Activated naive CD8-positive, alpha-beta T cell treated with anti-CD3 and anti-CD28 coated beads, Interleukin-2, amount 50 U/mL, for 24 hours (primary cell): ENCODE results near the gene ANXA1.
"Not testable (repeated sequence)": the region's sequence is repeated elsewhere in the genome, so short reads cannot be mapped to it uniquely, and the experiment has no call there.

Source experiments
- ATAC-seq: fragments of 150-1000 bp; cut with Tn5 transposase; one replicate; pipeline ENCODE4 v1.10.0; 2021
- DNase-seq: peaks from one replicate; pipeline ENCODE4 v3.0.0; 2021
- H3K27ac Mint-ChIP-seq: one replicate; pipeline ENCODE4 v1.8.0; 2021; ENCODE audit warnings: mild to moderate bottlenecking, mixed read lengths
- H3K27me3 Mint-ChIP-seq: one replicate; pipeline ENCODE4 v1.8.0; 2021; ENCODE audit warnings: mixed read lengths
- H3K36me3 Mint-ChIP-seq: one replicate; pipeline ENCODE4 v1.8.0; 2021; ENCODE audit warnings: low read depth, mixed read lengths
- H3K4me1 Mint-ChIP-seq: one replicate; pipeline ENCODE4 v1.8.0; 2021; ENCODE audit warnings: mixed read lengths
- H3K4me3 Mint-ChIP-seq: one replicate; pipeline ENCODE4 v1.8.0; 2021; ENCODE audit warnings: mild to moderate bottlenecking, moderate library complexity, mixed read lengths
- H3K9me3 Mint-ChIP-seq: one replicate; pipeline ENCODE4 v1.8.0; 2021; ENCODE audit warnings: mixed read lengths

The ANXA1 gene

GRCh38 chr9:73151653-73152542, at the start of gene ANXA1:
ANXA1 (plus strand) TSS chr9:73151865; CDS start chr9:73158536, 6,671 bp downstream.
- DNase-seq: no peak
- peaks cover 90% of the 10 kb centered on the region for H3K4me1 Mint-ChIP-seq
- no peak for ATAC-seq
- H3K27me3 Mint-ChIP-seq: no peaks in the 10 kb centered on the region
- no peaks in the 10 kb centered on the region for H3K9me3 Mint-ChIP-seq
- peak within 1 kb of the TSS; percentile 83 for H3K4me3 Mint-ChIP-seq
- peaks cover 4% of the 10 kb centered on the region for H3K36me3 Mint-ChIP-seq
- H3K27ac Mint-ChIP-seq: peak within 1 kb of the TSS; percentile 91

GRCh38 chr9:73104342-73104741, 47.3 kb upstream of the ANXA1 start:
- Mint-ChIP-seq H3K27me3 (no peaks in the 10 kb centered on the region), H3K4me3 (no peak overlapping the region), H3K27ac (no peak overlapping the region), H3K4me1 (no peaks in the 10 kb centered on the region), H3K9me3 (no peaks in the 10 kb centered on the region), H3K36me3 (no peaks in the 10 kb centered on the region)
- no peak for DNase-seq
- ATAC-seq: no peak

- no peaks in the 10 kb centered on the region for H3K9me3 Mint-ChIP-seq
- H3K36me3 Mint-ChIP-seq: no peaks in the 10 kb centered on the region
- H3K4me3 Mint-ChIP-seq: no peak overlapping the region
- H3K27ac Mint-ChIP-seq: no peak overlapping the region
- no peaks in the 10 kb centered on the region for H3K27me3 Mint-ChIP-seq
- no peak for DNase-seq
- ATAC-seq: no peak
- H3K4me1 Mint-ChIP-seq: no peaks in the 10 kb centered on the region
These were observed 46.7 kb upstream of the ANXA1 start for GRCh38 chr9:73104921-73105320.

- H3K9me3 Mint-ChIP-seq, H3K36me3 Mint-ChIP-seq, H3K4me1 Mint-ChIP-seq, H3K4me3 Mint-ChIP-seq, H3K27ac Mint-ChIP-seq, H3K27me3 Mint-ChIP-seq: not testable (repeated sequence)
- DNase-seq (peak; percentile 55), ATAC-seq (peak; percentile 86)
These were observed 44.1 kb upstream of the ANXA1 start for GRCh38 chr9:73107489-73108069.

GRCh38 chr9:73114058-73114457, 37.6 kb upstream of the ANXA1 start:
- no peaks in the 10 kb centered on the region for H3K27me3 Mint-ChIP-seq
- no peaks in the 10 kb centered on the region for H3K36me3 Mint-ChIP-seq
- peaks cover 45% of the 10 kb centered on the region for H3K4me1 Mint-ChIP-seq
- H3K9me3 Mint-ChIP-seq: no peaks in the 10 kb centered on the region
- ATAC-seq (no peak), DNase-seq (no peak)
- no peak overlapping the region for H3K27ac Mint-ChIP-seq
- no peak overlapping the region for H3K4me3 Mint-ChIP-seq

- Mint-ChIP-seq H3K27ac (no peak overlapping the region), H3K36me3 (no peaks in the 10 kb centered on the region), H3K4me3 (no peak overlapping the region), H3K9me3 (no peaks in the 10 kb centered on the region), H3K4me1 (peaks cover 45% of the 10 kb centered on the region), H3K27me3 (no peaks in the 10 kb centered on the region)
- ATAC-seq (no peak), DNase-seq (no peak)
These were observed 36.7 kb upstream of the ANXA1 start for GRCh38 chr9:73114958-73115357.

- no peak for DNase-seq
- Mint-ChIP-seq H3K4me3 (no peak overlapping the region), H3K36me3 (no peaks in the 10 kb centered on the region), H3K27ac (peak overlapping the region; percentile 55), H3K9me3 (no peaks in the 10 kb centered on the region), H3K4me1 (peaks cover 49% of the 10 kb centered on the region), H3K27me3 (no peaks in the 10 kb centered on the region)
- peak; percentile 98 for ATAC-seq
These were observed 35.6 kb upstream of the ANXA1 start for GRCh38 chr9:73116031-73116430.

- Mint-ChIP-seq H3K9me3 (no peaks in the 10 kb centered on the region), H3K27ac (peak overlapping the region; percentile 55), H3K27me3 (no peaks in the 10 kb centered on the region), H3K4me1 (peaks cover 53% of the 10 kb centered on the region), H3K4me3 (peak overlapping the region; percentile 34), H3K36me3 (no peaks in the 10 kb centered on the region)
- DNase-seq (no peak), ATAC-seq (peak; percentile 50)
These were observed 34.8 kb upstream of the ANXA1 start for GRCh38 chr9:73116880-73117279.

- no peaks in the 10 kb centered on the region for H3K27me3 Mint-ChIP-seq
- peaks cover 53% of the 10 kb centered on the region for H3K4me1 Mint-ChIP-seq
- no peak overlapping the region for H3K27ac Mint-ChIP-seq
- H3K4me3 Mint-ChIP-seq: no peak overlapping the region
- no peaks in the 10 kb centered on the region for H3K36me3 Mint-ChIP-seq
- ATAC-seq: no peak
- no peak for DNase-seq
- no peaks in the 10 kb centered on the region for H3K9me3 Mint-ChIP-seq
These were observed 33.4 kb upstream of the ANXA1 start for GRCh38 chr9:73118286-73118685.

- Mint-ChIP-seq H3K4me3 (no peak overlapping the region), H3K9me3 (no peaks in the 10 kb centered on the region), H3K27me3 (no peaks in the 10 kb centered on the region), H3K36me3 (no peaks in the 10 kb centered on the region), H3K4me1 (peaks cover 48% of the 10 kb centered on the region), H3K27ac (no peak overlapping the region)
- ATAC-seq (no peak), DNase-seq (no peak)
These were observed 32.6 kb upstream of the ANXA1 start for GRCh38 chr9:73118898-73119554.

GRCh38 chr9:73121375-73121935, 30.2 kb upstream of the ANXA1 start:
- H3K27ac Mint-ChIP-seq: no peak overlapping the region
- H3K9me3 Mint-ChIP-seq: no peaks in the 10 kb centered on the region
- no peak for ATAC-seq
- H3K27me3 Mint-ChIP-seq: no peaks in the 10 kb centered on the region
- no peak overlapping the region for H3K4me3 Mint-ChIP-seq
- DNase-seq: no peak
- peaks cover 26% of the 10 kb centered on the region for H3K4me1 Mint-ChIP-seq
- H3K36me3 Mint-ChIP-seq: no peaks in the 10 kb centered on the region

GRCh38 chr9:73125651-73126050, 26.0 kb upstream of the ANXA1 start:
- H3K4me1 Mint-ChIP-seq: peaks cover 12% of the 10 kb centered on the region
- H3K4me3 Mint-ChIP-seq: no peak overlapping the region
- no peaks in the 10 kb centered on the region for H3K9me3 Mint-ChIP-seq
- H3K27ac Mint-ChIP-seq: no peak overlapping the region
- DNase-seq (no peak), ATAC-seq (no peak)
- H3K27me3 Mint-ChIP-seq: no peaks in the 10 kb centered on the region
- H3K36me3 Mint-ChIP-seq: no peaks in the 10 kb centered on the region

GRCh38 chr9:73129941-73130685, 21.6 kb upstream of the ANXA1 start:
- Mint-ChIP-seq H3K4me1 (peaks cover 32% of the 10 kb centered on the region), H3K36me3 (no peaks in the 10 kb centered on the region), H3K27ac (no peak overlapping the region), H3K27me3 (no peaks in the 10 kb centered on the region), H3K9me3 (no peaks in the 10 kb centered on the region), H3K4me3 (no peak overlapping the region)
- no peak for DNase-seq
- ATAC-seq: no peak

- H3K4me3 Mint-ChIP-seq: peak overlapping the region; percentile 88
- H3K9me3 Mint-ChIP-seq: no peaks in the 10 kb centered on the region
- ATAC-seq: no peak
- peaks cover 44% of the 10 kb centered on the region for H3K4me1 Mint-ChIP-seq
- H3K27ac Mint-ChIP-seq: peak overlapping the region; percentile 93
- no peaks in the 10 kb centered on the region for H3K27me3 Mint-ChIP-seq
- no peaks in the 10 kb centered on the region for H3K36me3 Mint-ChIP-seq
- DNase-seq: no peak
These were observed 20.2 kb upstream of the ANXA1 start for GRCh38 chr9:73131461-73131860.
